ENCODE measurements around the gene AIG1.
A peak's percentile ranks its signal among the peaks of the same experiment; 100 is the strongest.

DNA sequence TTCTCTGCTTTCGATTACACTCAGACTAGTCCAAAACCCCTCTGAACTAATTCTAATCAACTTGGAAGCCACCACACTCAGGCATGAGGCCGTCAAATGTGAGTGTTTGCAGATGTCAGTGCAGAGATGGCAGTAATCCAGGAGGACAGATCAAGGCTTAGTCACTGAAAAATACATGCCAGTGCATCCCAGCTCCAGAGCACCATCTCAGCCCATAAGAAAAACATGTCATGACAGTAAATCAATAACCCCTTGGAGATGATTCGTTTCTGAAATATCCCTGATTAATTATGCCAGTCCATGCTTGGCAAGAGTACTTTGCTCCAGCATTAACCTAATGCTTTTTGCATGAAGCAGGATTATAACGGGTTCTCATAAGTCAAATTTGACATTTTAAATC lies 210.3 kb downstream of the AIG1 start:
- TF ChIP-seq, protein P1, sequence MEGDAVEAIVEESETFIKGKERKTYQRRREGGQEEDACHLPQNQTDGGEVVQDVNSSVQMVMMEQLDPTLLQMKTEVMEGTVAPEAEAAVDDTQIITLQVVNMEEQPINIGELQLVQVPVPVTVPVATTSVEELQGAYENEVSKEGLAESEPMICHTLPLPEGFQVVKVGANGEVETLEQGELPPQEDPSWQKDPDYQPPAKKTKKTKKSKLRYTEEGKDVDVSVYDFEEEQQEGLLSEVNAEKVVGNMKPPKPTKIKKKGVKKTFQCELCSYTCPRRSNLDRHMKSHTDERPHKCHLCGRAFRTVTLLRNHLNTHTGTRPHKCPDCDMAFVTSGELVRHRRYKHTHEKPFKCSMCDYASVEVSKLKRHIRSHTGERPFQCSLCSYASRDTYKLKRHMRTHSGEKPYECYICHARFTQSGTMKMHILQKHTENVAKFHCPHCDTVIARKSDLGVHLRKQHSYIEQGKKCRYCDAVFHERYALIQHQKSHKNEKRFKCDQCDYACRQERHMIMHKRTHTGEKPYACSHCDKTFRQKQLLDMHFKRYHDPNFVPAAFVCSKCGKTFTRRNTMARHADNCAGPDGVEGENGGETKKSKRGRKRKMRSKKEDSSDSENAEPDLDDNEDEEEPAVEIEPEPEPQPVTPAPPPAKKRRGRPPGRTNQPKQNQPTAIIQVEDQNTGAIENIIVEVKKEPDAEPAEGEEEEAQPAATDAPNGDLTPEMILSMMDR (IDR thresholded peaks at IDR 0.05), result no peak
- TF ChIP-seq EP300 (IDR thresholded peaks at IDR 0.05) (no peak), POLR2AphosphoS5 (IDR thresholded peaks at IDR 0.05) (peak in 1 of 2 donors; percentile 18)
